Endothelial cell (in vitro differentiated cells): ENCODE measurements around the gene HMCN2. TPM values are rescaled to one million over a fixed set of nuclear protein-coding genes. Genes with fewer than 3 reads are reported as not detected.

Experiments used
- DNase-seq: peaks from one replicate; pipeline ENCODE4 v3.0.0; 2021; ENCODE audit warnings: low spot score
- H3K27ac Mint-ChIP-seq: one replicate; pipeline ENCODE4 v1.8.0; 2021; ENCODE audit warnings: mixed read lengths, inconsistent platforms; ENCODE audit not compliant: unreplicated experiment
- H3K27me3 Mint-ChIP-seq: one replicate; pipeline ENCODE4 v1.8.0; 2021; ENCODE audit warnings: mild to moderate bottlenecking, moderate library complexity, mixed read lengths, inconsistent platforms; ENCODE audit not compliant: unreplicated experiment
- H3K36me3 Mint-ChIP-seq: one replicate; pipeline ENCODE4 v1.8.0; 2021; ENCODE audit warnings: mild to moderate bottlenecking, low read depth, mixed read lengths, inconsistent platforms; ENCODE audit not compliant: unreplicated experiment
- H3K4me1 Mint-ChIP-seq: one replicate; pipeline ENCODE4 v1.8.0; 2021; ENCODE audit warnings: mild to moderate bottlenecking, mixed read lengths, inconsistent platforms; ENCODE audit not compliant: unreplicated experiment
- H3K4me3 Mint-ChIP-seq: one replicate; pipeline ENCODE4 v1.8.0; 2021; ENCODE audit warnings: mild to moderate bottlenecking, mixed read lengths, inconsistent platforms; ENCODE audit not compliant: unreplicated experiment
- H3K9me3 Mint-ChIP-seq: one replicate; pipeline ENCODE4 v1.8.0; 2021; ENCODE audit warnings: mixed read lengths, inconsistent platforms; ENCODE audit not compliant: unreplicated experiment
- CTCF ChIP-seq: fragments of 200-600 bp; sonication (generic); IDR thresholded peaks from one replicate; pipeline ENCODE4 v1.5.0; 2021; ENCODE audit warnings: antibody characterized with exemption; ENCODE audit not compliant: unreplicated experiment
- total RNA-seq: library from RNA; stranded (reverse); fragmentation: NEBNext Ultra II Directional; extraction: Animal tissue kit (Norgen Biotek cat#: 25700); gene quantifications from one replicate; pipeline ENCODE4 v1.2.1, GENCODE V29; 2021; ENCODE audit not compliant: unreplicated experiment

Gene HMCN2
- total RNA-seq, 1 donor from 2014 or later = 29.6 TPM

- peaks cover 38% of the 10 kb centered on the region for H3K36me3 Mint-ChIP-seq
Measured at GRCh38 chr9:130356033-130356432, 90.5 kb downstream of the HMCN2 start.

GRCh38 chr9:130356877-130357584, 91.5 kb downstream of the HMCN2 start:
- no peak overlapping the region for H3K27ac Mint-ChIP-seq
- H3K36me3 Mint-ChIP-seq = peaks cover 38% of the 10 kb centered on the region
- peaks cover 13% of the 10 kb centered on the region for H3K4me1 Mint-ChIP-seq
- no peaks in the 10 kb centered on the region for H3K9me3 Mint-ChIP-seq
- DNase-seq = no peak
- no peak for TF ChIP-seq CTCF
- H3K27me3 Mint-ChIP-seq = peaks cover 8% of the 10 kb centered on the region
- H3K4me3 Mint-ChIP-seq = no peak overlapping the region

More at GRCh38 chr9:130356033-130356432, 90.5 kb downstream of the HMCN2 start:
- Mint-ChIP-seq H3K27ac (no peak overlapping the region), H3K27me3 (peaks cover 13% of the 10 kb centered on the region), H3K9me3 (no peaks in the 10 kb centered on the region), H3K4me3 (no peak overlapping the region), H3K4me1 (peaks cover 13% of the 10 kb centered on the region)
- TF ChIP-seq CTCF = no peak
- DNase-seq = no peak

GRCh38 chr9:130358928-130359327, 93.4 kb downstream of the HMCN2 start:
- Mint-ChIP-seq H3K27me3 (peaks cover 8% of the 10 kb centered on the region), H3K36me3 (peaks cover 41% of the 10 kb centered on the region), H3K4me3 (peak overlapping the region; percentile 65), H3K9me3 (no peaks in the 10 kb centered on the region), H3K27ac (no peak overlapping the region), H3K4me1 (peaks cover 13% of the 10 kb centered on the region)
- no peak for TF ChIP-seq CTCF
- no peak for DNase-seq

- H3K27ac Mint-ChIP-seq = no peak overlapping the region
- H3K36me3 Mint-ChIP-seq = peaks cover 41% of the 10 kb centered on the region
- no peak for TF ChIP-seq CTCF
- H3K27me3 Mint-ChIP-seq = peaks cover 8% of the 10 kb centered on the region
- H3K4me3 Mint-ChIP-seq = no peak overlapping the region
- no peaks in the 10 kb centered on the region for H3K9me3 Mint-ChIP-seq
- peaks cover 13% of the 10 kb centered on the region for H3K4me1 Mint-ChIP-seq
- DNase-seq = no peak
Measured at GRCh38 chr9:130359819-130360218, 94.3 kb downstream of the HMCN2 start.

GRCh38 chr9:130360672-130361071, 95.1 kb downstream of the HMCN2 start:
- DNase-seq = no peak
- Mint-ChIP-seq H3K27ac (peak overlapping the region; percentile 33), H3K4me3 (no peak overlapping the region), H3K36me3 (peaks cover 41% of the 10 kb centered on the region), H3K27me3 (peaks cover 5% of the 10 kb centered on the region), H3K4me1 (peaks cover 10% of the 10 kb centered on the region), H3K9me3 (no peaks in the 10 kb centered on the region)
- no peak for TF ChIP-seq CTCF
